NCI-H146 (cell line): Measurements from ENCODE around the gene PCDH1.
A peak's percentile ranks its signal among the peaks of the same experiment; 100 is the strongest.
"Not testable (repeated sequence)": the region's sequence is repeated elsewhere in the genome, so short reads cannot be mapped to it uniquely, and the experiment has no call there.

Source experiments
- DNase-seq: peaks from one replicate; lab custom pipeline; 2025; lab: John Stamatoyannopoulos, UW

Gene PCDH1

DNA sequence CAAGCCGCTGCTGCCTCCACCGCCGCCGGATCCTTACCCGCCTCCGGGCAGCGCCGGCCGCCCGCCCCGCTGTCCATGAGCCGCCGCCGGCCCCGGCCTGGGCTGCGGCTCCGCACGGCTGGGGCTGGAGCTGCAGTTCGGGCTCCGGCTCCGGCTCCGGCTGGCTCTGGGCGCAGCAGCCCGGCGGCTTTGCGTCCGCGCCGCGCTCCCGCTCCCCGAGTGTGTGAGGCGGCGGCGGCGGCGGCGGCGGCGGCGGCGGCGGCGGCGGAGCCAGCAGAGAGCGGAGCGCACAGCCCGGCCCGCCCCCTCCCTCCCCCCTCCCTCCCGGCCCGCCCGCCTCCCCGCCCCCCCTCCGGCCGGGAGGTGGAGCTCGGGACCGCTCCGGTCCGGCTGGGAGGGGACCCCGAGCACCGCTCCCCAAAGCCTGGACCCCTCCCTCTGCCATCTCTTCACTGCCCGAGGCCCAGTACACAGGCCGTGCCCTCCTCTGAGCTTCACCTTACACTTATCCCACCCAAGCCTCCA is at the start of gene PCDH1:
PCDH1 (minus strand) TSS at position 225 of the 525 bp plus-strand sequence; CDS start at position 77, 148 bp downstream.
- peak; percentile 50 for DNase-seq

GRCh38 chr5:141926434-141926833 is 48.2 kb upstream of the PCDH1 start:
- DNase-seq = no peak

DNA sequence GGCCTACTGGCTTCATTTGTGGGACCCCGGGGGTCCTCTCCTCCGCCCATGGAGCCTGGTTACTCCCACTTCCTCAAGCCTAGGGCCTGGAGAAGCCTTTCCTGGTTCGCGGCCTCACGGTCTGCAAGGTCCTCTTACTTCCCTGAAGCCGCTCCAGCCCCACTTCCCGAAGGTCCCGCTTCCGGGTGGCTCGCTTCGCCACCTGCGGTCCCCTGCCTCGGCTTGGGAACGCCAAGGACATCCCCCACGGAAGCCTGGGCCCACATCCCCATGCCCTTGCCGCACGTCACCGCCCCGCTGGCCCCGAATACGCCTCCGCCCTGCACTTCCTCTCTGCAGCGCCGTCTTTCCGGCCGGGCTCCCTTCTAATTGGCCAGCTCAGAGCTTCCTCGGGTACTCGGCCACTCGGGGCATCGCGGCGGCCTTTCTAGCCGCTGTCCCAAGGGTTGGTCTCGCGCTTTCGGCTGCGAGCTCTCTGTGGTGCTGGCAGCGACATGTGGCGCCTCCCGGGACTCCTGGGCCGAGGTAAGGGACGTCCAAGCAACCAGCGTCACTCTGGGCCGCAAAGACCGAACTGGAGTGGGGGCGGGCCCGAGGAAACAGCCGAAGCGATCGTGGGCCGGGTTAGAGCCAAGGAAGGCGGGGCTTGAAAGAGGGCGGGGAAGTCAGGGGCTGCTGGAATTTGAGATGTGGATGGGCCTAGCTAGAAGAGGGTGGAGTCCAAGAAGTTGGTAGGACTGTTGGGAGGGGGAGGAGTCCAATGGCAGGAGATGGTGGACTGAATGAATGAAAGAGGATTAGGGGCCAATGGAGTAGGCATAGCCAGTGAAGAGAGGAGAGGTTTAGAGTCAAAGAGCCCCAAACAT is 45.5 kb upstream of the PCDH1 start, which contains the start of gene DELE1:
DELE1 (plus strand) TSS at position 424 of the 866 bp plus-strand sequence; CDS start at position 495, 71 bp downstream.
- peak; percentile 86 for DNase-seq

GRCh38 chr5:141922827-141923447 is 44.7 kb upstream of the PCDH1 start:
- not testable (repeated sequence) for DNase-seq

DNA sequence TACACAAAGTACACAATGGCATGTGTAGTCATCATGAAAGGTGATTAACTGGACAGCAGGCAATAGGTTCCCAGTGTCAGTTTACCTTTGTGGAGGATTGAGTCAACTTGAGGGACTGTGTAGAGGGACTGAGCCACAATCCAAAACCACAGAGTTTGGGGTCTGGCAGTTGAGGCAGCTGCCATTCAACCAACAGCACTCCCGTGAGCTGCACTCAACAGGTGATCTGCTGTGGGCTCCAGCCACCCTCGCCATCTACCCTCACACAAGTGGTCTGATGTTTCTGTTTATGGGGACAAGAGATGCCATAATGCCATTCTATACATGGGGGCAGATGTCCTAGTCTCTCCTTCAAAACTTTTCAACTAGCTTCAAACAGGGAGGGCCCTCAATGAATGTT is 42.6 kb upstream of the PCDH1 start:
- no peak for DNase-seq

- DNase-seq = no peak
Measured at GRCh38 chr5:141919218-141920119, 41.3 kb upstream of the PCDH1 start.

DNA sequence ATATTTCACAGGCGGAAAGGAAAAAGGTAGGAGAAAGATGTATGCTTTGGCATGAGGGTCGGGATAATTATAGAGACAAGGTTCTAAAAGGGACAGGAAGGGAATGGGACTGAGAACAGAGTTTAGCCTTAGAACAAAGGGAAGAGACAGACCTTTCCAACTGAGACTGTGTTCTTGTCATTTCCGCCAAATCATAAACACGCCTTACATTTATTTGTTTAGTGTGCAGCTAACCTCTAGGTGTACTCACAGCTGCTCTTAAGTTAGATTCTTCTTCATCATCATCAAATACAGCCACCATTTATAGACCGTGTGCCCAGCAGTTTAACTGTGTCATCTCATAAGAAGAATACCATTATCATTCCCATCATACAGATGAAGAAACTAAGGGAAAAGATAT is 39.5 kb upstream of the PCDH1 start:
- DNase-seq = no peak

GRCh38 chr5:141916522-141916921 is 38.3 kb upstream of the PCDH1 start:
- DNase-seq = peak; percentile 37

- DNase-seq = peak; percentile 30
Measured at GRCh38 chr5:141915881-141916336, 37.7 kb upstream of the PCDH1 start.

DNA sequence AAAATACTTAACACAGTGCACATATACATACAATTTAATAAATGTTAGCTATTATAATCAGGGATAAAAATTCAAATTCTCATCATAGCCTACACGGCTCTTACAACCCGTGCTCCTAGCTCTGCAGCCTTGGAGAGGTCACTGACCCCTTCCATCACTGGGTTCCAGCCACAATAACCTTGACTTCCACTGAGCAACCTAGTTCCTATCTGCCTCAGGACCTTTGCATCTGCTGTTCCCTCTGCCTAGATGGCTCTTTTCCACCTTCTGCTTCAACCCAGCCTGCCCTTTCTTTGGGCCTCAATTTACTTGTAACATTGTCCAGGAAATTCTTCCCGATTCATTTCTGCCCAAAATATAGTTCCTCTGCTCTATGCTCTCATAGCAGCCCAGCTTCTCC is 36.6 kb upstream of the PCDH1 start:
- DNase-seq = no peak

DNA sequence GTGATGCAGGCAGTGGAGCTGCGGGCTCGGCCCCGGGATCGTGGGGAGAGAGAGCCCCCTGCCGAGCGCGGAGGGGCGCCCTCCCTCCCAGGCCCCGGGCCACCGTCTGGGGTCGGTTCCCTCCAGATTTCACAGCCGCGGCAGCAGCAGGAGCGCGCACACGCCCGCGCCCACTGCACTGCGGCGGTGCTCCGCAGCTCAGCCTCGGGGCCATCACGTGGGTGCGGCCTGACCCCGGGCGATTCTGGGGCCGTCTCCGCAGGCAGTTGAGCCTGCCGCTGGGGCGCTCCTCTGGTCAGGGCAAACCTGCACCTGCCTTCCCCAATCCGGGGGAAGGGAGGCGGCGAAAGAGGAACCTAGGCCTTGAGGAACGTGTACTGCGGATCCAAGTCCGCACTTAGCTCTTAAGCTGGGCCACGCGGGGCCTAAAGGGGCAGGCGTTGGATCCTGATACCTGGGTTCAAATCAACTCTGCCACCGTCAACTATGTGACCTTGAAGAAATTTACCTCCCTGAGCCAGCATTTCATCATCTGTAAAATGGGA is 36.1 kb upstream of the PCDH1 start:
- peak; percentile 63 for DNase-seq

DNA sequence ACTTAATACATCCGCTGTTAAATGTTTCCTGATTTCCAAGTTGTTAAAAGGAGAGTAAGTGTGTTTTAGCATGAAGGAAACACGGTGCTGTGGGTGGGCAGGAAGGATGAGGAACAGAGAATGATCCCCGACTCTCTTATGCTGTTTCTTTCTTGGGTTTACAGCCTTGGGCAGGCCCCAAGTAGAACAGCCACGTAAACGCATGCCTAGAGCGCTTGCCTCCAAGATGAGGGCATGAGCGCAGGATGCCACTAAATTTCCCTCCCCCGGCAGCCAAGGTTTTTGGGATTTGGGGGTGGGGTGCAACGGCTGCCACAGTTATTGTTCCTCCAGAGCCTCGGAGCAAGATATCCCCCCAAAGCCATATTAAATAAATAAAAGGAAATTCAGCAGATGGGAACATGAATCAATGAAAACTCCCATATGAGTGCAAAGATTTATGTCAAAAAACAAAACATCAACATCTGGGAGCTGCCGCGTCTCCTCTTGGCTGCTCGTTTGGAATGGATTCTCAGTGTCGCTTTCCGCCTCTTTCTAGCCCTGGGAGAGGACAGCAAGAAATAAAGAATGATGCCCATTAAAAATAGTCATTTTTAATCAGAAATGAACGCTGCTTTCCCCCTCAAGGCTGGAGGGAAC is 35.5 kb upstream of the PCDH1 start:
- DNase-seq = no peak

DNA sequence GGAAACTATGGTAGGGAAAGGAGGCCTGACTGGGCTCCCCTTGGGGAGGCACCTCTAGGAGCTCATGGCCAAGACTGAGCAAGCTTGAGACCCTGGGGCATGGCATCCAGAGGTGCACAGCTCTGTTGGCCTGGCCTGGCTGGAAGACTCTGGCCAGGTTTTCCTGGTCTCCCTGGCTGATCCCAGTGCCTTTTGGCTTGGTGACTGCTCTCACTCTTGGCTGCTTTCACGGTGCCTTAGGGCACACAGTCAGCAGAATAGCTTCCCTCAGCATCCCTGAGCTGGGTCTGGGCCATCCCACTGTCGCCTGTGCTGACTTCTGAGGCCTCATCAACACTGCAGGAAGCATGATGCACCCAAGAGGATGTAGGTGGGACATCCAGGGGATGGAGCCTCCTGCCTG is 32.1 kb upstream of the PCDH1 start:
- DNase-seq = no peak

- no peak for DNase-seq
Measured at GRCh38 chr5:141909212-141909611, 31.0 kb upstream of the PCDH1 start.

- no peak for DNase-seq
Measured at GRCh38 chr5:141908796-141909195, 30.6 kb upstream of the PCDH1 start.

- DNase-seq = no peak
Measured at GRCh38 chr5:141906972-141907371, 28.8 kb upstream of the PCDH1 start.

DNA sequence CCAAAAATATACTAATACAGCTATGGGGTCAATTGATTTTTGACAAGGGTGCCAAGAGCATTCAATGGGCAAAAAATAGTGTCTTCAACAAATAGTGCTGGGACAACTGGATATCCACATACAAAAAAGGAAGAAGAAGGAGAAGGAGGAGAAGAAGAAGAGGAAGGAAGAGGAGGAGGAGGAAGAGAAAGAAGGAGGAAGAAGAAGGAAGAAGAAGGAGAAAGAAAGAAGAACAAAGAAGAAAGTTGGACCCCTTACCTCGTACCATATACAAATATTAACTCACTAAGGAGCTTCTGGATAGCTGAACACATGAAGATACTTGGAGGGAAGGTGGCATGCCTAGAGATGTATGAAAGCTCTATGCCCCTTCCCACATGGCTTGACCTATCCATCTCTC is 28.3 kb upstream of the PCDH1 start:
- DNase-seq = no peak

DNA sequence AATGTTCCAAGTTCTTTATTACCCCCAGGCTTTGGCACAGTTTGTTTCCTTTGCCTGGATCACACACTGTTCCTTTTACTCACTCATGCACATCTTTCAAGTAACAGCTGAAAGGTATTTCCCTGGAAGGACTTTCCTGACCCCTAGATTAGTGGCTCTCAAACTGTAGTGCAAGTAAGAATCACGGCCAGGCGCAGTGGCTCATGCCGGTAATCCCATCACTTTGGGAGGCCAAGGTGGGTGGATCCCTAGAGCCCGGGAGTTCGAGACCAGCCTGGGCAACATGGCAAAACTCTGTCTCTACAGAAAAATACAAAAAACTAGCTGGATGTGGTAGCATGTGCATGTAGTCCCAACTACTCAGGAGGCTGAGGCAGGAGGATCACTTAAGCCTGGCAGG is 26.3 kb upstream of the PCDH1 start:
- no peak for DNase-seq

DNA sequence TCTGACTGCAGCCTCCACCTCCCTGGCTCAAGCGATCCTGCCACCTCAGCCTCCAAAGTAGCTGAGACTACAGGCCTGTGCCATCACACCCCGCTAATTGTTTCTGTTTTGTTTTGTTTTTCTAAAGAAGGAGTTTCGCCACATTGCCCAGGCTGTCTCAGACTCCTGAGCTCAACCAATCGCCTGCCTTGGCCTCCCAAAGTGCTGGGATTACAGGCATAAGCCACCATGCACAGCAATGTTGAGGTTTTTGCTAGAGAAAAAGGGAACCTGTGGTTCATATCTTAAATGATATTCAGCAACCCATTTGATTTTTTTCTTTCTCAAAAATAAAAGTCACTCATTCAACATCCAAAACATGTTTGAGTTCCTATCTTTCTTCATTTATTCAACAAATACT is 25.1 kb upstream of the PCDH1 start:
- DNase-seq = no peak

GRCh38 chr5:141902015-141902814 is 24.0 kb upstream of the PCDH1 start:
- DNase-seq = peak; percentile 46
